ENCODE results near the gene ZNF425. TPM values are rescaled to one million over a fixed set of nuclear protein-coding genes. Genes with fewer than 3 reads are reported as not detected.
A peak's percentile ranks its signal among the peaks of the same experiment; 100 is the strongest.
"Not testable (repeated sequence)": the region's sequence is repeated elsewhere in the genome, so short reads cannot be mapped to it uniquely, and the experiment has no call there.

ZNF425 gene
- total RNA-seq, 2 donors from 2014 or later: 0.23 to 0.87 TPM

DNA sequence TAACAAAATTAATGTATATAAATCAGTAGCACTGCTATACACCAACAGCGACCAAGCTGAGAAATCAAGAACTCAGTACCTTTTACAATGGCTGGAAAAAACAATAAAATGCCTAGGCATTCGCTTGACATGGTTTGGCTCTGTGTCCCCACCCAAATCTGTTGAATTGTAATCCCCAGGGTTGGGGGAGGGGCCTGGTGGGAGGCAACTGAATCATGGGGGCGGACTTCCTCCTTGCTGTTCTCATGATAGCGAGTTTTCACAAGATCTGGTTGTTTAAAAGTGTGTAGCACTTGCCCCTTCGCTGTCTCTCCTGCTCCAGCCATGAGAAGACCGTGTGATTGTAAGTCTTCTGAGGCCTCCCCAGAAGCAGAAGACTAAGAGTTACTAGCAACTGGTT is 44.2 kb downstream of the ZNF425 start:
- no peaks in the 10 kb centered on the region for H3K9me3 ChIP-seq (ENCODE audit: control insufficient read depth, low read length, poor library complexity, severe bottlenecking)
- Mint-ChIP-seq H3K4me1 (peaks cover 14% of the 10 kb centered on the region), H3K4me3 (no peak overlapping the region), H3K36me3 (ENCODE audit: low read depth) (peaks cover 7% of the 10 kb centered on the region), H3K27me3 (no peaks in the 10 kb centered on the region), H3K27ac (no peak overlapping the region)
- ATAC-seq: no peak
- DNase-seq: no peak

DNA sequence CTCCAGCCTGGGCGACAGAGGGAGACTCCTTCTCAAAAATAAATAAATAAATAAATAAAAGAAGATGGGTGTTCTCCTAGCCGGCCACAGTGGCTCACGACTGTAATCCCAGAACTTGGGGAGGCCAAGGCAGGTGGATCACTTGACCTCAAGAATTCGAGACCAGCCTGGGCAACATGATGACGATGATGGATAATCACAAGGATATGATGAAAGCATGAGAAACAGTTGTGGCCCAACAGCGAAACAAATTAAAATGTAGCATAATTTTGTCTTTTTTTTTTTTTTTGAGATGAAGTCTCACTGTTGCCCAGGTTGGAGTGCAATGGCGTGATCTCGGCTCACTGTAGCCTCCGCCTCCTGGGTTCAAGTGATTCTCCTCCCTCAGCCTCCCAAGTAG is 48.5 kb downstream of the ZNF425 start:
- Mint-ChIP-seq H3K27me3 (no peaks in the 10 kb centered on the region), H3K36me3 (ENCODE audit: low read depth) (peaks cover 6% of the 10 kb centered on the region), H3K4me1 (peaks cover 12% of the 10 kb centered on the region), H3K27ac (no peak overlapping the region), H3K4me3 (no peak overlapping the region)
- DNase-seq (no peak), ATAC-seq (no peak)
- no peaks in the 10 kb centered on the region for H3K9me3 ChIP-seq (ENCODE audit: control insufficient read depth, low read length, poor library complexity, severe bottlenecking)

DNA sequence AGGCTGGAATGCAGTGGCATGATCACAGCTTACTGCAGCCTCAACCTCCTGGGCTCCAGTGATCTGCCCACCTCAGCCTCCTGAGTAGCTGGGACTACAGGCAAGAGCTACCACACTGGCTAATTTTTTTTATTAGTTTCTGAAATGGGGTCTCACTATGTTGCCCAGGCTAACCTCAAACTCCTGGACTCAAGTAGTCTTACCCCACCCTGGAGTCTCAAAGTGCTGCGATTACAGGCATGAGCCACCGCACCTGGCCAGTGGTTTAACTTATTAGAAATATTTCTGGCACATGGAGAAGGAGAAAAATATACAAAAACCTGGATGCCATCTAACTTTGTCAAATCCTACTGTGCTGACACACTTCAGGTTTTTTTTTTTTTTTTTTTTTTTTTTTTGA is 50.8 kb downstream of the ZNF425 start:
- Mint-ChIP-seq H3K27ac (no peak overlapping the region), H3K4me3 (no peak overlapping the region), H3K4me1 (peaks cover 7% of the 10 kb centered on the region), H3K36me3 (ENCODE audit: low read depth) (peaks cover 6% of the 10 kb centered on the region), H3K27me3 (no peaks in the 10 kb centered on the region)
- DNase-seq (no peak), ATAC-seq (no peak)
- no peaks in the 10 kb centered on the region for H3K9me3 ChIP-seq (ENCODE audit: control insufficient read depth, low read length, poor library complexity, severe bottlenecking)

DNA sequence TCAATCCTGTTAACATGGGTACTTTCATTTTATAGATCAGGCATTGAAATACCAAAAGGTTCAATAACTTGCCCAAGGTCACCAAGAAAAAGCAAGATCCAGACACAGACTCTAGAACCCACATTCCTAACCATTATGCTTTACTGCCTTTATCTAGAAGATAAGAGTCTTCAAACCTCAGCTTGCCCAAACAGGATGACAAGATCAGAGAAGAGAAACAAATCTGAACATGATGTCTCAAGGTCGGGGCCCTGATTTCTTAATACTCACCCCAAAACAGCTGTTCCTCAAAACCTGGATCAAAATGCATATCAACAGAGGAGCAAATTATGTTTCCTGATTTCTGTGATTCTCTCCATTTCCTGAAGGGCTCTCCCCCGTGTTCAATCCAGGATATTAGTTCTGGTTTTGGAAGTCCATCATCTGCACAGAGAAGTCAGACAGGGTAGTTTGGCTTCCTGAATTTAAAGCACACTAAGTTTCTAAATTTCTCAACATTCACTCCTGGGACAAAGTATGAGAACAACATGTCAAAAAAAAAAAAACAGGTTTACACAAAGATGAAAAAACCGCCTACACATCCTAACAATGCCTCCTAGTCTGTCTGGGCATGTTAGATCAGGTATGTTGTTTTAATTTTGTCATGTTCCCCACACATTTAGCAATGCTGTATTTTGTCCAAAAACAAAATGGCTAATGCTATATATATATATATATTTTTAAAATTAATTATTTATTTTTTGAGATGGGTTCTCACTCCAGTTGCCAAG is 51.8 kb downstream of the ZNF425 start:
- Mint-ChIP-seq H3K4me3 (no peak overlapping the region), H3K36me3 (ENCODE audit: low read depth) (peaks cover 6% of the 10 kb centered on the region), H3K4me1 (peaks cover 6% of the 10 kb centered on the region), H3K27ac (no peak overlapping the region), H3K27me3 (no peaks in the 10 kb centered on the region)
- no peak for DNase-seq
- ATAC-seq: no peak
- H3K9me3 ChIP-seq (ENCODE audit: control insufficient read depth, low read length, poor library complexity, severe bottlenecking): no peaks in the 10 kb centered on the region

DNA sequence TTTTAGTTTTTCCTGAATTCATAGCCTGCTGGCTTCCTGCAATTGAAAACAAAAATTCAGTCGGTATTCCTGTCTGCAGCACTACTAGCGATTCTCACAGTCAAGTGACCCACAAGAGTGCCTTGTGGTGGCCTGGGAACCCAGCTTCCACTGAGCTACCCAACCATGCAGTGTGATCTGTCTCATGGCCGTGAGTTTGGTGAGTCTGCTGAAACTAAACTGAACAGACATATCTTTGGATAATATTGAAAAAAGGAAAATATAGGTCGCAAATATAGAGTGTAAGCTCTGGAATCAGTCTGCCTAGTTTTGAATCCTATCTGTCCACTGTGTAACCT is 53.7 kb downstream of the ZNF425 start:
- Mint-ChIP-seq H3K27ac (peak overlapping the region; percentile 37), H3K4me3 (no peak overlapping the region)
- ATAC-seq: no peak

DNA sequence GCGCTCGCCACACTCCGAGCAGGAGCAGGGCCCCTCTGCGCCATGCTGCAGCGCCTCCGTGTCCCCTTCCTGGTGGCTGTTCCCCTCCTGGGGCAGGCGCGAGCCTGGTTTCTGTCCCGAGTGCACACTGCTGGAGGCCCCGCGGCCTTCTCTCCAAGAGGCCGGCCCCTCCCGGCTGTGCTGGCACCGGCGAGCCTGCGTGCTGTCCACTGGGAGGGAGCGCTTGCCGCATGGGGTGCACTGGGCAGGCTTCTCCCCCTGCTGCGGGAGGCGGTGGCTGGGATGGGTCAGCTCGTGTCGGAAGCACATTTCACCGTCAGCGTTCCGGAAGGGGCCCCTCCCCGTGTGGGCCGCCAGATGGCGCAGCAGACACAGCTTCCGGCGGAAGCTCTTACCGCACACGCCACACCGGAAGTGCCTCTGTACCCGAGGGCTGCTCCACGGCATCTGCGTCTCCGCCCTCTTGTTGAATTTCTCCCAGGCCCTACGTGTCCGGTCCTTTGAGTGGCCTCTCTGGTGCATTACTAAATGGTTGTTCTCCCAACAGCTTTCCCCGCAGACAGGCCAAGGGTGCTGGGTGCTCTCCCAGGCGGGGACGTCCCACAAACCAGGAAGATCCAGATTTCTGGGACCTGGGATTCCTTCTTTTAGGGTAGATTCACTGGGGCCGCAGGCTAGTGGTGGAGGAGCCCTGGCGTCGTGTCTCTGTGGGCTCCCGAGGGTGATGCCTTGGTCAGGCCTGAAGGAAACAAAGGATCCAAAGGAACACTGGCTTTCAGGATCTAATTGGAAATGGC is 54.3 kb downstream of the ZNF425 start:
- peak overlapping the region; percentile 50 for H3K4me3 Mint-ChIP-seq
- no peaks in the 10 kb centered on the region for H3K9me3 ChIP-seq (ENCODE audit: control insufficient read depth, low read length, poor library complexity, severe bottlenecking)
- H3K36me3 Mint-ChIP-seq (ENCODE audit: low read depth): peaks cover 3% of the 10 kb centered on the region
- ATAC-seq: peak; percentile 90
- H3K4me1 Mint-ChIP-seq: peaks cover 2% of the 10 kb centered on the region
- peak overlapping the region; percentile 37 for H3K27ac Mint-ChIP-seq
- DNase-seq: peak; percentile 35 to 46 (median 42)
- H3K27me3 Mint-ChIP-seq: no peaks in the 10 kb centered on the region

More for the DNA sequence above, 53.7 kb downstream of the ZNF425 start:
- Mint-ChIP-seq H3K4me1 (peaks cover 6% of the 10 kb centered on the region), H3K36me3 (ENCODE audit: low read depth) (peaks cover 6% of the 10 kb centered on the region), H3K27me3 (no peaks in the 10 kb centered on the region)
- no peaks in the 10 kb centered on the region for H3K9me3 ChIP-seq (ENCODE audit: control insufficient read depth, low read length, poor library complexity, severe bottlenecking)
- DNase-seq: no peak

DNA sequence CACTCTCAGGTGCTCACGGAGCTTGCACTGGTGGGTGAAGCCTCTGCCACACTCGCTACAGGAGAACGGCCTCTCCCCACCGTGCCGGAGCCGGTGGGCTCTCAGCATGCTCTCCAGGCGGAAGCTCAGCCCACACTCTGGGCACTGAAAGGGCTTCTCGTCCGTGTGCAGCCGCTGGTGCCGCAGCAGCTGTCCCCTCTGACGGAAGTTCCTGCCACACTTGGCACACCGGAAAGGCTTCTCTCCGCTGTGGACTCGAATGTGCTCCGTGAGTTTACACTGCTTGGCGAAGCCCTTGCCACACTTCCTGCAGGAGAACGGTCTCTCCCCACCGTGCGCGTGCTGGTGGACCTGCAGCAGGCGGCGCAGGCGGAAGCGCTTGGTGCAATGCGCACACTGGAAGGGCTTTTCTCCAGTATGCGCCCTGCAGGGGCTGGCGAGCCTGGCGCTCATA is 54.9 kb downstream of the ZNF425 start:
- no peak overlapping the region for H3K27ac Mint-ChIP-seq
- H3K4me3 Mint-ChIP-seq: no peak overlapping the region
- H3K36me3 Mint-ChIP-seq (ENCODE audit: low read depth): no peaks in the 10 kb centered on the region
- H3K4me1 Mint-ChIP-seq: peaks cover 2% of the 10 kb centered on the region
- DNase-seq (no peak), ATAC-seq (peak; percentile 5)
- H3K9me3 ChIP-seq (ENCODE audit: control insufficient read depth, low read length, poor library complexity, severe bottlenecking): no peaks in the 10 kb centered on the region
- H3K27me3 Mint-ChIP-seq: no peaks in the 10 kb centered on the region

DNA sequence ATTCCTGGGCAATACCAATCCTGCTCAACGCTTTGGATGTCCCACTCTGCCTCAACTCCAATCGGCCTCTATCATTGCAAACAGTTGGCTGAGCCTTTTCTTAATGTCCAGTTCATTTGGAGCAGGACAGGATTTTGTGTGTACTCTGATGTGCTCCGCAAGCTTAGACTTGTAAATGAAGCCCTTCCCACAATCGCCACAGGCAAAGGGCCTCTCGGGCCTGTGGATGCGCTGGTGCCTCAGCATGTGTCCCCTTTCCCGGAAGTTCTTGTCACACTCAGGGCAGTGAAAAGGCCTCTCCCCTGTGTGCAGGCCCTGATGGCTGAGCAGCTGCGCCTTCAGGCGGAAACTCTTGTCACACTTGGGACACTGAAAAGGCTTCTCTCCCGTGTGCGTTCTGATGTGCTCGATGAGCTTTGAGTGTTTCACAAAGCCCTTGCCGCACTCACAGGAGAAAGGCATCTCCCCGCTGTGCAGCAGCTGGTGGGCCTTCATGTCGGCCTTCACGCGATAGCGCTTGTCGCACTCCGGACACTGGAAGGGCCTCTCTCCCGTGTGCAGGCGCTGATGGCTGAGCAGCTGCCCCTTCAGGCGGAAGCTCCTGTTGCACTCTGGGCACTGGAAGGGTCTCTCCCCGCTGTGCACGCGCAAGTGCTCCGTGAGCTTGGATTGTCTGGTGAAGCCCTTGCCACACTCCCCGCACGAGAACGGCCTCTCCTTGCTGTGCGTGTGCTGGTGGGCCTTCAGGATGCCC is 55.6 kb downstream of the ZNF425 start:
- H3K27me3 Mint-ChIP-seq: no peaks in the 10 kb centered on the region
- DNase-seq (no peak), ATAC-seq (no peak)
- H3K36me3 Mint-ChIP-seq (ENCODE audit: low read depth): no peaks in the 10 kb centered on the region
- no peak overlapping the region for H3K4me3 Mint-ChIP-seq
- no peaks in the 10 kb centered on the region for H3K9me3 ChIP-seq (ENCODE audit: control insufficient read depth, low read length, poor library complexity, severe bottlenecking)
- peaks cover 2% of the 10 kb centered on the region for H3K4me1 Mint-ChIP-seq
- H3K27ac Mint-ChIP-seq: no peak overlapping the region

DNA sequence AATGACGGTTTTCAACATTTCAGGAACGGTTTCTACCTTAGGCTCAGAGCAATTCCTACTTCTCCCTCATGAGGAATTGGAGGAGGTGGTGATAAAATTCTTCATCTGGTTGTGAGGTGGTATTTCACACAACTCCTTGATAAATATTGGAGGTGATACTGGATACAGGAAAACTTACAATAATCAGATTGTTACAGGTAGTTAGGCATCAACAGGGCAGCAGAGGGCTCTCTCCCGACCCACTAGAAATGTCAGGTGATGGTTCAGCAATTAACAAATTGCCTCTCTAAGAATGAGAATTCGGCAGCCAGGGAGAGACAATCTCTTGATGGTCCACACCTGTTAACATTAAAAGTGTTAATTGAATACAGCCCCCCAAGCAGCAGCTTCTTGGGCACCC is 58.3 kb downstream of the ZNF425 start:
- no peaks in the 10 kb centered on the region for H3K9me3 ChIP-seq (ENCODE audit: control insufficient read depth, low read length, poor library complexity, severe bottlenecking)
- no peak for DNase-seq
- Mint-ChIP-seq H3K27me3 (no peaks in the 10 kb centered on the region), H3K36me3 (ENCODE audit: low read depth) (no peaks in the 10 kb centered on the region), H3K4me1 (peaks cover 5% of the 10 kb centered on the region), H3K4me3 (no peak overlapping the region), H3K27ac (no peak overlapping the region)
- ATAC-seq: no peak

DNA sequence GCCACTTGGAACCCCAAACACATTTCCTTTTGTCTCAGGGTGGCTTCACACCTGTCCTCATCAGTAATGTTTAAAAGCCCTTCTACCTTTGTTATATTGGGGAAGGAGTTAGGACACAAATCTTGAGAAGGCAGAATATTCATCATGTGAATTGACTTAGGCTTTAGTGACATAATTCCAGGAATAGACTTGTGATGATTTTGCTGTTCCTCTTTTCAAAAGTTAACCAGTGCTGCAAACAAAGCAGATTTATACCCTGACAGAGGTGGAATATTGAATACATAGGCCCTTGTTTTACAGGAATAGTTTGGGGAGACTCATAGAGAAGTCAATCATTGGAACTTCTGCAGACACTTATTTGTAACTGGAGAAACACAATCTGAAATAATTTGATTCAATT is 62.6 kb downstream of the ZNF425 start:
- no peak overlapping the region for H3K27ac Mint-ChIP-seq
- H3K36me3 Mint-ChIP-seq (ENCODE audit: low read depth): no peaks in the 10 kb centered on the region
- no peak for DNase-seq
- peaks cover 5% of the 10 kb centered on the region for H3K4me1 Mint-ChIP-seq
- no peaks in the 10 kb centered on the region for H3K9me3 ChIP-seq (ENCODE audit: control insufficient read depth, low read length, poor library complexity, severe bottlenecking)
- H3K4me3 Mint-ChIP-seq: peak overlapping the region; percentile 9
- H3K27me3 Mint-ChIP-seq: no peaks in the 10 kb centered on the region
- ATAC-seq: no peak

DNA sequence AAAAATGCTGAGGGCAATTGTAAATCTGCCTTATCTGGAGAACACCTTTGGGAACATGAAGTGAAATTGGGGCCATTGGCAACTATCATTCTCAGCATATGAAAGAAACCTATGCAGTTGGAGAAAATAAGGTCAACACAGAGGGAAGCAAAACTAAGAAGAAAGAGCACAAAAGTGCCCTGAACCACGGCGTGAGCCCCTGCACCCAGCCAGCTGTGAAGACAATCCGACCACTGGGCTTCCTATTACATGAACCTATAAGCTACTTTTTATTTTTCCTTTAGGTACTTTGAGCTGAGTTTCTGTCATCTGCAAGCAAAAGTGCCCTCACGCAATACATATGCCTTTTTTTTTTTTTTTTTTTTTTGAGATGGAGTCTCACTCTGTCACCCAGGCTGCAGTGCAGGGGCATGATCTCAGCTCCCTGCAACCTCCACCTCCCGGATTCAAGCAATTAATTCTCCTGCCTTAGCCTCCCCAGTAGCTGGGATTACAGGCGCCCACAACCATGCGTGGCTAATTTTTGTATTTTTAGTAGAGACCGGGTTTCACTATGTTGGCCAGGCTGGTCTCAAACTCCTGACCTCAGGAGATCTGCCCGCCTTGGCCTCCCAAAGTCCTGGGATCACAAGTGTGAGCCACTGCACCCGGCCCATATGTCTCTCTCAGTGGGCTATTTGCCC is 63.8 kb downstream of the ZNF425 start:
- H3K9me3 ChIP-seq (ENCODE audit: control insufficient read depth, low read length, poor library complexity, severe bottlenecking); H3K4me1 Mint-ChIP-seq; H3K27me3 Mint-ChIP-seq; DNase-seq; ATAC-seq; H3K4me3 Mint-ChIP-seq; H3K36me3 Mint-ChIP-seq (ENCODE audit: low read depth): not testable (repeated sequence)
- peak overlapping the region; percentile 21 for H3K27ac Mint-ChIP-seq

DNA sequence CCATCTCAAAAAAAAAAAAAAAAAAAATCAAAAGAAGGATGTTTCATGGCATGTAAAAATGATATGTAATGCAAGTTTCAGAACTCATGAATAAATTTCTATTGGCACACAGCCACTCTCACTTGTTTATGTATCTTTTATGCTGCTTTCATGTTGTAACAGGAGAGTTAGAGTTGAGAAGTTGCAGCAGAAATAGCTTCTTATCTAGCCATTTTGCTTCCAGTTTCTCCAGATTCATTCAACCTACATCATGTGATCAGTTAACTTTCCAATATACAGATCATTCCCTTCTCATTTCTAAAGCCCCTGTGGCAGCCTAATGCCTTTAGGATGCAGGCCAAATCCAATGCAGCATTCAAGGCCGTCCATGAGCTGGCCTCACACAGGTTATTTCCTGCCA is 66.0 kb downstream of the ZNF425 start:
- no peak for DNase-seq
- Mint-ChIP-seq H3K27me3 (no peaks in the 10 kb centered on the region), H3K27ac (no peak overlapping the region), H3K4me1 (peaks cover 1% of the 10 kb centered on the region), H3K36me3 (ENCODE audit: low read depth) (no peaks in the 10 kb centered on the region), H3K4me3 (no peak overlapping the region)
- no peak for ATAC-seq
- H3K9me3 ChIP-seq (ENCODE audit: control insufficient read depth, low read length, poor library complexity, severe bottlenecking): no peaks in the 10 kb centered on the region

DNA sequence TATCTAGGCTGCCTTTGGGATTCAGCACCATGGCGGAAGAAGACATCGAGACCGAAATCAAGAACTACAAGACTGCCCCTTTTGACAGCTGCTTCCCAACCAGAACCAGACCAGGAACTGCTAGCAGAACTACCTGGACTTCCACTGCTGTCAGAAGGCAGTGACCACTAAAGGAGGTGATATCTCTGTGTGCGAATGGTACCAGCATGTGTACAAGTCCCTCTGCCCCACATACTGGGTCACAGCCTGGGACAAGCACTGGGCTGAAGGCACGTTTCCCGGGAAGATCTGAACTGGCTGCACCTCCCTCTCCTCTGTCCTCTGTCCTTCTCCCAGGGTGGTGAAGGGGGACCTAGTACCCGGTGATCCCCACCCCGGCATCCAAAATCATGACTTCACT is 72.2 kb downstream of the ZNF425 start:
- peaks cover 2% of the 10 kb centered on the region for H3K27me3 Mint-ChIP-seq

More for the DNA sequence above, 72.2 kb downstream of the ZNF425 start:
- no peaks in the 10 kb centered on the region for H3K9me3 ChIP-seq (ENCODE audit: control insufficient read depth, low read length, poor library complexity, severe bottlenecking)
- no peak for DNase-seq
- H3K27ac Mint-ChIP-seq: no peak overlapping the region
- H3K4me3 Mint-ChIP-seq: no peak overlapping the region
- no peaks in the 10 kb centered on the region for H3K4me1 Mint-ChIP-seq
- no peak for ATAC-seq
- no peaks in the 10 kb centered on the region for H3K36me3 Mint-ChIP-seq (ENCODE audit: low read depth)

Measured in T-helper 17 cell (primary cell).